K562 (cell line): Measurements from ENCODE around the gene FGG.

ENCODE experiments used
- BRF1 ChIP-seq: IDR thresholded peaks from 3 replicates; pipeline ENCODE4 v1.6.1; 2011; ENCODE audit warnings: borderline replicate concordance, mild to moderate bottlenecking; ENCODE audit not compliant: insufficient read length; ENCODE audit errors: extremely low read depth
- CTCF ChIP-seq, 3 experiments: IDR thresholded peaks in 2 of 3; conservative IDR thresholded peaks in 1 of 3; 2 replicates each; pipeline ENCODE4 v1.5.1; 2011 to 2012; ENCODE audit warnings: low read length in 3 of 3, mild to moderate bottlenecking in 3 of 3, control low read depth in 2 of 3, improper control_type of control experiment in 1 of 3, inconsistent platforms in 1 of 3, low read depth in 1 of 3, mixed read lengths in 1 of 3, moderate library complexity in 1 of 3; ENCODE audit not compliant: insufficient read depth in 2 of 3
- GTF2F1 ChIP-seq: IDR thresholded peaks from 2 replicates; pipeline ENCODE4 v1.6.1; 2011; ENCODE audit warnings: low read depth, low read length, improper control_type of control experiment
- SETDB1 ChIP-seq: IDR thresholded peaks from one replicate; pipeline ENCODE4 v1.6.1; 2012; ENCODE audit warnings: low read length, control low read depth, inconsistent platforms
- SMARCB1 ChIP-seq: IDR thresholded peaks from 2 replicates; pipeline ENCODE4 v1.6.1; 2011; ENCODE audit warnings: improper control_type of control experiment, low read depth; ENCODE audit not compliant: insufficient read length
- ZNF324 ChIP-seq: fragments of 250-450 bp; sonication (Bioruptor Pico); IDR thresholded peaks from 2 replicates; pipeline ENCODE4 v1.4.0; 2020; ENCODE audit warnings: mild to moderate bottlenecking
- ZNF444 ChIP-seq: fragments of 250-450 bp; sonication (Bioruptor Pico); IDR thresholded peaks from 2 replicates; pipeline ENCODE4 v1.4.0; 2020; ENCODE audit warnings: mild to moderate bottlenecking, moderate library complexity
- ZNF785 ChIP-seq: fragments of 250-450 bp; sonication (Bioruptor Pico); IDR thresholded peaks from 2 replicates; pipeline ENCODE4 v1.4.0; 2020; ENCODE audit warnings: mild to moderate bottlenecking

GRCh38 chr4:154626793-154627484 lies 14.5 kb upstream of the FGG start:
- TF ChIP-seq GTF2F1: no peak
- TF ChIP-seq SETDB1: no peak
- no peak for TF ChIP-seq ZNF444 (CRISPR knock-in tag)
- TF ChIP-seq ZNF324 (CRISPR knock-in tag): no peak
- TF ChIP-seq BRF1: no peak
- TF ChIP-seq CTCF (IDR thresholded peaks at IDR 0.05 in 2 of 3, conservative IDR thresholded peaks at IDR 0.05 in 1 of 3; ENCODE audit: insufficient read depth in 2 of 3, low read depth in 1 of 3, low read length in 3 of 3): peak; percentile 81 to 99 (median 96)
- TF ChIP-seq SMARCB1: no peak
- TF ChIP-seq ZNF785: no peak
